ENCODE measurements around the gene CUTA.

Gene CUTA

DNA sequence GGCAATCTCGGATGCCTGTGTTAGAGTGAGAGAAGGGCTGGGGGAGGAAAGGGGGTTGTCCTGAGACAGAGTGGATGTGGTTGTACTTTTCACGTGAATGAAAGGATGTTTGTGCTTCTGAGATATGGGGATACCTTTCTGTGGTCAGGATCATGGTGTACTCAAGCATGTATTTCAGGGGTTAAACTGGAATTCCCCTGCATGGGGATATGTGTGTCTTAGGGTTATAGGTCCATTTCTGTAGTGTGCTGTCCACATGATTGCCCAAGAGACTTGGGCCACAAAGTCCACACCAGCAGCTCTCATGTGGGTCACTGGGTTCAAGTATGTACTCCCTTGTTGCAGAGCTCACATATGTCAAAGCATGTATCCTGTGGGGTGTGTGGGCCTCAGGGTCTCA, 12.4 kb upstream of the CUTA start:
- Histone ChIP-seq H3K4me3 (ENCODE audit: low read length) (no peak overlapping the region), H3K4me2 (ENCODE audit: low read length) (peak overlapping the region; percentile 92; the same call in 1 of the 2 replicates), H3K9ac (ENCODE audit: low read length) (no peak overlapping the region), H3K4me1 (ENCODE audit: low read length) (peaks cover 36% of the 10 kb centered on the region), H3K27me3 (ENCODE audit: low read depth, low read length) (no peaks in the 10 kb centered on the region), H3K9me3 (ENCODE audit: insufficient read depth, low read length) (no peaks in the 10 kb centered on the region), H3K27ac (ENCODE audit: low read length) (no peak overlapping the region), H4K20me1 (ENCODE audit: insufficient read depth, low read length) (no peaks in the 10 kb centered on the region), H2AFZ (ENCODE audit: low read depth, low read length) (no peak overlapping the region), H3K79me2 (ENCODE audit: low read length) (no peaks in the 10 kb centered on the region), H3K36me3 (replicated peaks; ENCODE audit: low read depth, low read length) (no peaks in the 10 kb centered on the region)
- TF ChIP-seq EZH2phosphoT487 (IDR thresholded peaks at IDR 0.05; ENCODE audit: low read depth) (no peak), CTCF (IDR thresholded peaks at IDR 0.05; ENCODE audit: low read depth, low read length) (no peak)

- TF ChIP-seq EZH2phosphoT487 (IDR thresholded peaks at IDR 0.05; ENCODE audit: low read depth) (no peak), CTCF (IDR thresholded peaks at IDR 0.05; ENCODE audit: low read depth, low read length) (no peak)
- Histone ChIP-seq H3K9ac (ENCODE audit: low read length) (no peak overlapping the region), H3K4me1 (ENCODE audit: low read length) (peaks cover 40% of the 10 kb centered on the region), H3K4me3 (ENCODE audit: low read length) (no peak overlapping the region), H3K9me3 (ENCODE audit: insufficient read depth, low read length) (no peaks in the 10 kb centered on the region), H3K27me3 (ENCODE audit: low read depth, low read length) (no peaks in the 10 kb centered on the region), H2AFZ (ENCODE audit: low read depth, low read length) (no peak overlapping the region), H3K27ac (ENCODE audit: low read length) (no peak overlapping the region), H4K20me1 (ENCODE audit: insufficient read depth, low read length) (no peaks in the 10 kb centered on the region), H3K36me3 (replicated peaks; ENCODE audit: low read depth, low read length) (no peaks in the 10 kb centered on the region), H3K79me2 (ENCODE audit: low read length) (no peaks in the 10 kb centered on the region), H3K4me2 (ENCODE audit: low read length) (no peak overlapping the region)
These were observed 11.8 kb upstream of the CUTA start for GRCh38 chr6:33429750-33430052.

GRCh38 chr6:33428966-33429749, 11.3 kb upstream of the CUTA start:
- Histone ChIP-seq H3K36me3 (replicated peaks; ENCODE audit: low read depth, low read length) (no peaks in the 10 kb centered on the region), H3K4me3 (ENCODE audit: low read length) (peak overlapping the region; percentile 82), H4K20me1 (ENCODE audit: insufficient read depth, low read length) (no peaks in the 10 kb centered on the region), H3K27me3 (ENCODE audit: low read depth, low read length) (no peaks in the 10 kb centered on the region), H2AFZ (ENCODE audit: low read depth, low read length) (no peak overlapping the region), H3K27ac (ENCODE audit: low read length) (no peak overlapping the region), H3K4me1 (ENCODE audit: low read length) (peaks cover 45% of the 10 kb centered on the region), H3K9ac (ENCODE audit: low read length) (peak overlapping the region; percentile 56; the same call in 1 of the 2 replicates), H3K9me3 (ENCODE audit: insufficient read depth, low read length) (no peaks in the 10 kb centered on the region), H3K4me2 (ENCODE audit: low read length) (peak overlapping the region; percentile 92), H3K79me2 (ENCODE audit: low read length) (no peaks in the 10 kb centered on the region)
- TF ChIP-seq CTCF (IDR thresholded peaks at IDR 0.05; ENCODE audit: low read depth, low read length) (no peak), EZH2phosphoT487 (IDR thresholded peaks at IDR 0.05; ENCODE audit: low read depth) (no peak)

DNA sequence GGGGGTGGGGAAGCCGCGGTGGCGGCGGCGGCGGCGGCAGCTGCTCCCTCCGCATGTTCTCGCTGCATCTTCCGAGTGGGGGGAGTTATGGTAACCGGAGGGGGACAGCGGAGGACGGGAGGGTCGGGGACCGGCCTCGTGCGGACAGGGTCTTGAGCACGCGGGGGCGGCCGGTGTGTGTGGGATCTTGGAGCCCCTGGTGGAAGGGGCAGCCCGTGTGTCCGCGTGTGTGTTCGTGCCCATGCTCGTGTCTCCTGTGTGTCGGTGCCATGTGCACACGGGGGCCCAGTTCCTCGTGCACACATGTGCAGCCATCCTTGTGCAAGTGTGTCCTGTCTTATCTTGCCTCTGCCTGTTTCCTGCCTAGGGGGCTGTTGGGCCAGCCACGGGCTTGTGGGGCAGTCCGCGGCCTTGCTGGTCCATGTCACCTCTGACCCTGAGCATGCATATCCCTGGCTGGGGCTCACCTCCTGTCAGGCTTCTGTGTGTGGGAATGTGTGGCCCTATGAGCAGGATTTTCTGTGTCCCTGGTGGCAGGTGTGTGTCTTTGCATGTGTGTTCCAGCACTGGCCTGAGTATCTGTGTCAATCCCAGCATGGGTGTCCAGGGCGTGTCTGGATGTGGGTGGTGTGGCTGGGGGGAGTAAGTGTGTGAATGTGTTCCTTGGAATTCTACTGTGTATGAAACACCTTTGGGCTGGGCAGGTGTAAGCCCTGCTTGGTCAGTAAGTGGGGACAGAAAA, 10.5 kb upstream of the CUTA start:
- Histone ChIP-seq H3K27ac (ENCODE audit: low read length) (no peak overlapping the region), H3K4me1 (ENCODE audit: low read length) (peaks cover 45% of the 10 kb centered on the region), H3K36me3 (replicated peaks; ENCODE audit: low read depth, low read length) (no peaks in the 10 kb centered on the region), H3K79me2 (ENCODE audit: low read length) (no peaks in the 10 kb centered on the region), H3K27me3 (ENCODE audit: low read depth, low read length) (no peaks in the 10 kb centered on the region), H3K9me3 (ENCODE audit: insufficient read depth, low read length) (no peaks in the 10 kb centered on the region), H4K20me1 (ENCODE audit: insufficient read depth, low read length) (no peaks in the 10 kb centered on the region), H3K9ac (ENCODE audit: low read length) (peak overlapping the region; percentile 56), H3K4me3 (ENCODE audit: low read length) (peak overlapping the region; percentile 82), H2AFZ (ENCODE audit: low read depth, low read length) (no peak overlapping the region), H3K4me2 (ENCODE audit: low read length) (peak overlapping the region; percentile 92)
- TF ChIP-seq CTCF (IDR thresholded peaks at IDR 0.05; ENCODE audit: low read depth, low read length) (peak; percentile 18; the same call in 1 of the 2 replicates), EZH2phosphoT487 (IDR thresholded peaks at IDR 0.05; ENCODE audit: low read depth) (no peak)
